K562 (cell line): ENCODE measurements around the gene MITF. TPM values are rescaled to one million over a fixed set of nuclear protein-coding genes. Genes with fewer than 3 reads are reported as not detected.

Experiments used
- ARID1B ChIP-seq: fragments of 450-650 bp; IDR thresholded peaks from 2 replicates; pipeline ENCODE4 v1.6.1; 2016; ENCODE audit warnings: antibody characterized with exemption, mild to moderate bottlenecking, inconsistent platforms
- CBFA2T3 ChIP-seq: fragments of 450-650 bp; IDR thresholded peaks from 2 replicates; pipeline ENCODE4 v1.6.1; 2017
- FOXM1 ChIP-seq, 2 experiments: fragments of 450-650 bp in 1 of 2; sonication (generic) in 1 of 2; formaldehyde crosslinking in 1 of 2; IDR thresholded peaks; 2 replicates each; pipeline versions ENCODE4 v1.6.1 to v1.9.0; 2017 to 2022; ENCODE audit warnings: low read depth in 2 of 2, mild to moderate bottlenecking in 2 of 2, missing genetic modification reagents in 1 of 2, moderate library complexity in 1 of 2
- GATAD2B ChIP-seq: fragments of 450-650 bp; IDR thresholded peaks from 2 replicates; pipeline ENCODE4 v1.6.1; 2017; ENCODE audit warnings: mild to moderate bottlenecking, borderline replicate concordance
- GTF2A2 ChIP-seq: IDR thresholded peaks from 2 replicates; pipeline ENCODE4 v1.6.1; 2016; ENCODE audit warnings: mild to moderate bottlenecking, missing genetic modification characterization, missing compliant biosample characterization
- HDAC1 ChIP-seq, 2 experiments: fragments of 450-650 bp; IDR thresholded peaks; 2 replicates each; pipeline ENCODE4 v1.6.1; 2016 to 2017; ENCODE audit warnings: inconsistent platforms in 1 of 2, mild to moderate bottlenecking in 1 of 2, moderate library complexity in 1 of 2
- KDM4B ChIP-seq, 2 experiments: fragments of 450-650 bp in 1 of 2; sonication (generic) in 1 of 2; IDR thresholded peaks; 2 replicates each; pipeline ENCODE4 v1.6.1; 2016 to 2017; ENCODE audit warnings: borderline replicate concordance in 2 of 2, antibody characterized with exemption in 1 of 2, low read depth in 1 of 2, mild to moderate bottlenecking in 1 of 2
- MED1 ChIP-seq: sonication (generic); formaldehyde crosslinking; IDR thresholded peaks from 2 replicates; pipeline ENCODE4 v1.8.1; 2023; ENCODE audit warnings: missing genetic modification reagents, borderline replicate concordance
- MEF2D ChIP-seq: conservative IDR thresholded peaks from 2 replicates; pipeline ENCODE4 v1.6.1; 2016; ENCODE audit warnings: low read depth, missing genetic modification characterization, missing compliant biosample characterization
- SNIP1 ChIP-seq: fragments of 450-650 bp; IDR thresholded peaks from 2 replicates; pipeline ENCODE4 v1.7.1; 2017; ENCODE audit warnings: low read depth, mild to moderate bottlenecking
- TAL1 ChIP-seq: fragments of 450-650 bp; IDR thresholded peaks from 2 replicates; pipeline ENCODE4 v1.6.1; 2016; ENCODE audit warnings: mild to moderate bottlenecking
- XRCC4 ChIP-seq: IDR thresholded peaks from one replicate; pipeline ENCODE4 v1.6.1; 2011; ENCODE audit not compliant: insufficient read depth, insufficient read length; ENCODE audit errors: extremely low read depth
- ZNF583 ChIP-seq: fragments of 250-450 bp; sonication (Bioruptor Pico); IDR thresholded peaks from 2 replicates; pipeline ENCODE4 v1.4.0; 2020
- ZNF77 ChIP-seq: fragments of 250-450 bp; sonication (Bioruptor Pico); IDR thresholded peaks from 2 replicates; pipeline ENCODE4 v1.5.0; 2020
- polyA plus RNA-seq, 8 experiments: library from polyadenylated mRNA; depleted of rRNA in 4 of 8; stranded (reverse) in 5 of 8; unstranded in 3 of 8; fragments of >200 nt; fragmentation: Nextera tagmentation in 2 of 8; fragmentation: Illumina TruSeq in 1 of 8; extraction: Ambion mirVana in 2 of 8; extraction: Trizol in 1 of 8; gene quantifications; 2 replicates each; pipeline versions ENCODE4 v1.2.1 to v1.2.3, GENCODE V29; 2011 to 2014; ENCODE audit warnings: inconsistent platforms in 1 of 8, missing spikeins in 1 of 8
- total RNA-seq, 7 experiments: library from RNA; depleted of rRNA in 6 of 7; stranded (reverse); fragments of >200 nt in 6 of 7; fragmentation: Illumina TruSeq in 2 of 7; extraction: Trizol in 2 of 7; gene quantifications; 2 replicates each; pipeline versions ENCODE4 v1.2.1 to v1.2.3, GENCODE V29; 2011 to 2021; ENCODE audit warnings: low replicate concordance in 1 of 7
- TF ChIP-seq, protein P1 (sequence below): sonication (generic); formaldehyde crosslinking; IDR thresholded peaks from 2 replicates; pipeline ENCODE4 v1.8.0; 2022; ENCODE audit warnings: mild to moderate bottlenecking, missing genetic modification reagents
- TF ChIP-seq, protein P2 (sequence below): sonication (generic); formaldehyde crosslinking; IDR thresholded peaks from 2 replicates; pipeline ENCODE4 v1.8.1; 2023; ENCODE audit warnings: mild to moderate bottlenecking, missing genetic modification reagents
- TF ChIP-seq, protein P3 (sequence below): IDR thresholded peaks from 2 replicates; pipeline ENCODE4 v1.6.1; 2012; ENCODE audit warnings: low read depth, low read length, improper control_type of control experiment, borderline replicate concordance
- TF ChIP-seq, protein P4 (sequence below), 2 experiments: fragments of 450-650 bp; IDR thresholded peaks; 2 replicates each; pipeline ENCODE4 v1.6.1; 2018; ENCODE audit warnings: mild to moderate bottlenecking in 2 of 2, low read depth in 1 of 2; ENCODE audit not compliant: partially characterized antibody in 2 of 2

The MITF gene
- total and polyA plus RNA-seq, 9 of the 15 experiments (the other 6 are each of a cell fraction or from before 2014, with no cell fraction given): 5.6 to 14.9 (median 11.1) TPM

DNA sequence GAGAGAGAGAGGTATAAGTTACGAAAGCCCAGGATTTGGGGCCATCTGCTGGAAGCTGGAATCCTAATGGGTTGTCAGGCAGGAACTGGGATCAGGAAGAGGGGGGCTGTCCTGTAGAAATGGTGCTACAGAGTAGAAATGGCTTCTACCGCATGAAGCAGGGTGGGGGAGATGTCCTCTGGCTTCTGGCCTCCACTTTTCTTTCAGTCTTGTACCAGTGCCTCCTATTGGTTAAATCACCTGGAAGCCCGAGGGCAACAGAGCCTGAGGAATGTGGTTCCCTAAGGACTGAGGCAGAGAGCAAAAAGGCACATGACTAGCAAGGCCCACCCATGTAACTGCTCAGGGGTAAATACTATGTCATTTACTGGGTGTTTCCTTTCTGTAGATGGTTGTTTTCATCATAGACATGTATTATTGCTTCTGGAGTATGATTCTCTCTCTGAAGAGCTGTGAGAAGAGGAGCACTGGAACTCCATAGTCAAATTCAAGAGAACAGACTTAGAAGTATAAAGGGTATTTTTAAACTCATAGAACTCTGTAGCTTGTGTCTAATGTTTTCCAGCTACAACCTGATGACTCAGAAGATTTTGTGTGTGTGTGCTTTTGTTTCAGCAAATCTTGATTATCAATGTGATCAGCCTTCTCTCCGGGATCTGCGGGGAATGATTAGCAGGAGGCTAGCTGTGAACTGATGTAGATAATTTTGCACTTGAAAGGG, 20.2 kb upstream of the MITF start (continued):
- TF ChIP-seq, protein P1, sequence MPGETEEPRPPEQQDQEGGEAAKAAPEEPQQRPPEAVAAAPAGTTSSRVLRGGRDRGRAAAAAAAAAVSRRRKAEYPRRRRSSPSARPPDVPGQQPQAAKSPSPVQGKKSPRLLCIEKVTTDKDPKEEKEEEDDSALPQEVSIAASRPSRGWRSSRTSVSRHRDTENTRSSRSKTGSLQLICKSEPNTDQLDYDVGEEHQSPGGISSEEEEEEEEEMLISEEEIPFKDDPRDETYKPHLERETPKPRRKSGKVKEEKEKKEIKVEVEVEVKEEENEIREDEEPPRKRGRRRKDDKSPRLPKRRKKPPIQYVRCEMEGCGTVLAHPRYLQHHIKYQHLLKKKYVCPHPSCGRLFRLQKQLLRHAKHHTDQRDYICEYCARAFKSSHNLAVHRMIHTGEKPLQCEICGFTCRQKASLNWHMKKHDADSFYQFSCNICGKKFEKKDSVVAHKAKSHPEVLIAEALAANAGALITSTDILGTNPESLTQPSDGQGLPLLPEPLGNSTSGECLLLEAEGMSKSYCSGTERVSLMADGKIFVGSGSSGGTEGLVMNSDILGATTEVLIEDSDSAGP (CRISPR knock-in tag): no peak
- TF ChIP-seq GTF2A2 (tag): no peak
- TF ChIP-seq, protein P2, sequence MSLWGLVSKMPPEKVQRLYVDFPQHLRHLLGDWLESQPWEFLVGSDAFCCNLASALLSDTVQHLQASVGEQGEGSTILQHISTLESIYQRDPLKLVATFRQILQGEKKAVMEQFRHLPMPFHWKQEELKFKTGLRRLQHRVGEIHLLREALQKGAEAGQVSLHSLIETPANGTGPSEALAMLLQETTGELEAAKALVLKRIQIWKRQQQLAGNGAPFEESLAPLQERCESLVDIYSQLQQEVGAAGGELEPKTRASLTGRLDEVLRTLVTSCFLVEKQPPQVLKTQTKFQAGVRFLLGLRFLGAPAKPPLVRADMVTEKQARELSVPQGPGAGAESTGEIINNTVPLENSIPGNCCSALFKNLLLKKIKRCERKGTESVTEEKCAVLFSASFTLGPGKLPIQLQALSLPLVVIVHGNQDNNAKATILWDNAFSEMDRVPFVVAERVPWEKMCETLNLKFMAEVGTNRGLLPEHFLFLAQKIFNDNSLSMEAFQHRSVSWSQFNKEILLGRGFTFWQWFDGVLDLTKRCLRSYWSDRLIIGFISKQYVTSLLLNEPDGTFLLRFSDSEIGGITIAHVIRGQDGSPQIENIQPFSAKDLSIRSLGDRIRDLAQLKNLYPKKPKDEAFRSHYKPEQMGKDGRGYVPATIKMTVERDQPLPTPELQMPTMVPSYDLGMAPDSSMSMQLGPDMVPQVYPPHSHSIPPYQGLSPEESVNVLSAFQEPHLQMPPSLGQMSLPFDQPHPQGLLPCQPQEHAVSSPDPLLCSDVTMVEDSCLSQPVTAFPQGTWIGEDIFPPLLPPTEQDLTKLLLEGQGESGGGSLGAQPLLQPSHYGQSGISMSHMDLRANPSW (CRISPR knock-in tag): no peak
- TF ChIP-seq, protein P3, sequence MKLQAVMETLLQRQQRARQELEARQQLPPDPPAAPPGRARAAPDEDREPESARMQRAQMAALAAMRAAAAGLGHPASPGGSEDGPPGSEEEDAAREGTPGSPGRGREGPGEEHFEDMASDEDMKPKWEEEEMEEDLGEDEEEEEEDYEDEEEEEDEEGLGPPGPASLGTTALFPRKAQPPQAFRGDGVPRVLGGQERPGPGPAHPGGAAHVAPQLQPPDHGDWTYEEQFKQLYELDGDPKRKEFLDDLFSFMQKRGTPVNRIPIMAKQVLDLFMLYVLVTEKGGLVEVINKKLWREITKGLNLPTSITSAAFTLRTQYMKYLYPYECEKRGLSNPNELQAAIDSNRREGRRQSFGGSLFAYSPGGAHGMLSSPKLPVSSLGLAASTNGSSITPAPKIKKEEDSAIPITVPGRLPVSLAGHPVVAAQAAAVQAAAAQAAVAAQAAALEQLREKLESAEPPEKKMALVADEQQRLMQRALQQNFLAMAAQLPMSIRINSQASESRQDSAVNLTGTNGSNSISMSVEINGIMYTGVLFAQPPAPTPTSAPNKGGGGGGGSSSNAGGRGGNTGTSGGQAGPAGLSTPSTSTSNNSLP: no peak
- TF ChIP-seq MEF2D (tag): 0 out of 2 replicates have a peak, but pooled peaks have one; percentile 22
- peak in 1 of 2 experiments; percentile 43; a peak in 1 of 4 replicates for TF ChIP-seq HDAC1 (IDR thresholded peaks at IDR 0.05)
- TF ChIP-seq TAL1: peak; percentile 81
- no peak for TF ChIP-seq SNIP1
- TF ChIP-seq, protein P4, sequence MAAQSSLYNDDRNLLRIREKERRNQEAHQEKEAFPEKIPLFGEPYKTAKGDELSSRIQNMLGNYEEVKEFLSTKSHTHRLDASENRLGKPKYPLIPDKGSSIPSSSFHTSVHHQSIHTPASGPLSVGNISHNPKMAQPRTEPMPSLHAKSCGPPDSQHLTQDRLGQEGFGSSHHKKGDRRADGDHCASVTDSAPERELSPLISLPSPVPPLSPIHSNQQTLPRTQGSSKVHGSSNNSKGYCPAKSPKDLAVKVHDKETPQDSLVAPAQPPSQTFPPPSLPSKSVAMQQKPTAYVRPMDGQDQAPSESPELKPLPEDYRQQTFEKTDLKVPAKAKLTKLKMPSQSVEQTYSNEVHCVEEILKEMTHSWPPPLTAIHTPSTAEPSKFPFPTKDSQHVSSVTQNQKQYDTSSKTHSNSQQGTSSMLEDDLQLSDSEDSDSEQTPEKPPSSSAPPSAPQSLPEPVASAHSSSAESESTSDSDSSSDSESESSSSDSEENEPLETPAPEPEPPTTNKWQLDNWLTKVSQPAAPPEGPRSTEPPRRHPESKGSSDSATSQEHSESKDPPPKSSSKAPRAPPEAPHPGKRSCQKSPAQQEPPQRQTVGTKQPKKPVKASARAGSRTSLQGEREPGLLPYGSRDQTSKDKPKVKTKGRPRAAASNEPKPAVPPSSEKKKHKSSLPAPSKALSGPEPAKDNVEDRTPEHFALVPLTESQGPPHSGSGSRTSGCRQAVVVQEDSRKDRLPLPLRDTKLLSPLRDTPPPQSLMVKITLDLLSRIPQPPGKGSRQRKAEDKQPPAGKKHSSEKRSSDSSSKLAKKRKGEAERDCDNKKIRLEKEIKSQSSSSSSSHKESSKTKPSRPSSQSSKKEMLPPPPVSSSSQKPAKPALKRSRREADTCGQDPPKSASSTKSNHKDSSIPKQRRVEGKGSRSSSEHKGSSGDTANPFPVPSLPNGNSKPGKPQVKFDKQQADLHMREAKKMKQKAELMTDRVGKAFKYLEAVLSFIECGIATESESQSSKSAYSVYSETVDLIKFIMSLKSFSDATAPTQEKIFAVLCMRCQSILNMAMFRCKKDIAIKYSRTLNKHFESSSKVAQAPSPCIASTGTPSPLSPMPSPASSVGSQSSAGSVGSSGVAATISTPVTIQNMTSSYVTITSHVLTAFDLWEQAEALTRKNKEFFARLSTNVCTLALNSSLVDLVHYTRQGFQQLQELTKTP (IDR thresholded peaks at IDR 0.05; ENCODE audit: low read depth in 1 of 2, partially characterized antibody in 2 of 2): peak in 1 of 2 experiments; percentile 42
- peak; percentile 70; the same call in 1 of the 2 replicates for TF ChIP-seq GATAD2B
- no peak for TF ChIP-seq MED1 (CRISPR knock-in tag)
- TF ChIP-seq ZNF583 (CRISPR knock-in tag): no peak
- TF ChIP-seq XRCC4: no peak
- no peak for TF ChIP-seq ZNF77 (CRISPR knock-in tag)
- TF ChIP-seq ARID1B: peak; percentile 93
- TF ChIP-seq CBFA2T3: peak; percentile 87
- no peak for TF ChIP-seq KDM4B (IDR thresholded peaks at IDR 0.05; ENCODE audit: borderline replicate concordance in 2 of 2, low read depth in 1 of 2)
- TF ChIP-seq FOXM1 (IDR thresholded peaks at IDR 0.05; ENCODE audit: low read depth): peak; percentile 59; the same call in 1 of the 2 replicates
- no peak for TF ChIP-seq FOXM1 (CRISPR knock-in tag; IDR thresholded peaks at IDR 0.05; ENCODE audit: low read depth)
